Activated CD4-positive, alpha-beta memory T cell treated with anti-CD3 and anti-CD28 coated beads for 36 hours (primary cell): Measurements from ENCODE around the gene CEACAM16. TPM values are rescaled to one million over a fixed set of nuclear protein-coding genes. Genes with fewer than 3 reads are reported as not detected.
"Not testable (repeated sequence)": the region's sequence is repeated elsewhere in the genome, so short reads cannot be mapped to it uniquely, and the experiment has no call there.

Experiments
- CTCF ChIA-PET: fragments of 350-600 bp; sonication (Branson Sonifier 250); formaldehyde crosslinking; loops from one replicate; lab custom pipeline; 2021; ENCODE audit warnings: antibody characterized with exemption, inconsistent platforms; lab: Charles Lee
- POLR2A ChIA-PET: fragments of 350-600 bp; sonication (Branson Sonifier 250); formaldehyde crosslinking; loops from one replicate; lab custom pipeline; 2021; ENCODE audit warnings: antibody characterized with exemption; lab: Charles Lee
- DNase-seq: peaks from one replicate; pipeline ENCODE4 v3.0.0-alpha.2; 2020
- H3K27ac Mint-ChIP-seq: one replicate; pipeline ENCODE4 v1.8.0; 2021; ENCODE audit warnings: mixed read lengths
- H3K27me3 Mint-ChIP-seq: one replicate; pipeline ENCODE4 v1.8.0; 2021; ENCODE audit warnings: mixed read lengths
- H3K36me3 Mint-ChIP-seq: one replicate; pipeline ENCODE4 v1.8.0; 2021; ENCODE audit warnings: mixed read lengths
- H3K4me1 Mint-ChIP-seq: one replicate; pipeline ENCODE4 v1.8.0; 2021; ENCODE audit warnings: low read depth, mixed read lengths
- H3K4me3 Mint-ChIP-seq: one replicate; pipeline ENCODE4 v1.8.0; 2021; ENCODE audit warnings: mild to moderate bottlenecking, mixed read lengths
- H3K9me3 Mint-ChIP-seq: one replicate; pipeline ENCODE4 v1.8.0; 2021; ENCODE audit warnings: mixed read lengths
- intact Hi-C: fragments of 100-400 bp; cut with micrococcal nuclease; formaldehyde crosslinking; loops from one replicate; pipeline ENCODE4 v1.15.1; 2023
- total RNA-seq, 2 experiments: library from RNA; stranded (reverse); gene quantifications; one replicate each; pipeline ENCODE4 v1.2.3, GENCODE V29; 2021

Gene CEACAM16
- total RNA-seq, 2 experiments from 2014 or later = not detected

DNA sequence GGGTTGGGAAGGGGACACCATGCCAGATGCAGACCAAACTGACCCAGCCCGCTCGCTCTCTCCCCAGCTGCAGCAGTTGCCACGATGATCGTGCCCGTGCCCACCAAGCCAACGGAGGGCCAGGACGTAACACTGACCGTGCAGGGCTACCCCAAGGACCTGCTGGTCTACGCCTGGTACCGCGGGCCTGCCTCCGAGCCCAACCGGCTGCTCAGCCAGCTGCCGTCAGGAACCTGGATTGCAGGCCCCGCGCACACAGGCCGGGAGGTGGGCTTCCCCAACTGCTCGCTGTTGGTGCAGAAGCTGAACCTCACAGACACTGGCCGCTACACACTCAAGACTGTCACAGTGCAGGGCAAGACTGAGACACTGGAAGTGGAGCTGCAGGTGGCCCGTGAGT lies 8.8 kb downstream of the CEACAM16 start:
- CTCF ChIA-PET = interaction anchor here (1.4 to 3.1 kb wide), 3 partner anchors 16 to 137 kb away, joined by 4 to 13 read pairs (median 6); no protein-coding TSS in a partner anchor
- Mint-ChIP-seq H3K9me3 (no peaks in the 10 kb centered on the region), H3K4me3 (no peak overlapping the region), H3K4me1 (no peaks in the 10 kb centered on the region), H3K36me3 (no peaks in the 10 kb centered on the region), H3K27me3 (no peaks in the 10 kb centered on the region), H3K27ac (no peak overlapping the region)
- no peak for DNase-seq
- intact Hi-C loops = no loop called here
- POLR2A ChIA-PET = no interaction called here

DNA sequence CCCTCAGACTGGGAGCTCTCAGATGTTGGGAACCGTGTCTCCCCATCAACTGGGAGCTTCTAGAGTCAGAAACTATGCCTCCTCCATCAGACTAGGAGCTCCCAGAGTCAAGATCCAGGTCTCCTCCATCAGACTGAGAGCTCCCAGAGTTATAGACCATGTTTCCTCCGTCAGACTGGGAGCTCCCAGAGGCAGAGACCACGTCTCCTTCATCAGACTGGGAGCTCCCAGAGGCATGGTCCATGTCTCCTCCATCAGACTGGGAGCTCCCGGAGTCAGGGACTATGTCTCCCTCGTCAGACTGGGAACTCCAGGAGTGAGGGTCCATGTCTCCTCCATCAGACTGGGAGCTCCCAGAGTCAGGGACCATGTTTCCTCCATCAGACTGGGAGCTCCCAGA lies 10.0 kb downstream of the CEACAM16 start:
- no peak for DNase-seq
- H3K27ac Mint-ChIP-seq = no peak overlapping the region
- H3K9me3 Mint-ChIP-seq = no peaks in the 10 kb centered on the region
- no peaks in the 10 kb centered on the region for H3K27me3 Mint-ChIP-seq
- ChIA-PET CTCF (interaction anchor here (1.4 to 3.1 kb wide), 2 partner anchors 15 to 136 kb away, joined by 6 to 13 read pairs; no protein-coding TSS in a partner anchor), POLR2A (no interaction called here)
- no peak overlapping the region for H3K4me3 Mint-ChIP-seq
- intact Hi-C loops = no loop called here
- H3K36me3 Mint-ChIP-seq = no peaks in the 10 kb centered on the region
- H3K4me1 Mint-ChIP-seq = no peaks in the 10 kb centered on the region

DNA sequence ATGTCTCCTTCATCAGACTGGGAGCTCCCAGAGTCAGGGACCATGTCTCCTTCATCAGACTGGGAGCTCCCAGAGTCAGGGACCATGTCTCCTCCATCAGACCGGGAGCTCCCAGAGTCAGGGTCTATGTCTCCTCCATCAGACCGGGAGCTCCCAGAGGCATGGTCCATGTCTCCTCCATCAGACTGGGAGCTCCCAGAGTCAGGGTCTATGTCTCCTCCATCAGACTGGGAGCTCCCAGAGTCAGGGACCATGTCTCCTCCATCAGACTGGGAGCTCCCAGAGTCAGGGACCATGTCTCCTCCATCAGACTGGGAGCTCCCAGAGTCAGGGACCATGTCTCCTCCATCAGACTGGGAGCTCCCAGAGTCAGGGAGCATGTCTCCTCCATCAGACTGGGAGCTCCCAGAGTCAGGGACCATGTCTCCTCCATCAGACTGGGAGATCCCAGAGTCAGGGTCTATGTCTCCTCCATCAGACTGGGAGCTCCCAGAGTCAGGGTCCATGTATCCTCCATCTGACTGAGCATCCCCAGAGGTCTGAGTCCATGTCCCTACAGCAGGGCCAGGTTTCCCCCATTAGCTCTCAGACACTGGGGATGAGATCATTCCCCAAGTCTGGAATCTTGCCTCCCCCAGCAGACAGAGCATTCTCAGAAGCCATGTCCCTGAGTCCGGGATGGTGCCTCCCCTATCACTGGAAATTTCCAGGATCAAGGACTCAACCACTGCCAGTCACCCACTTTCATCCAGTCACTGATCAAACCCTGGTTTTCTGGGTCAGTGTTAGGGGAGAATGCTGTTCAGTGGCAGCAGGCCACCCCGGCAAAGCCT lies 10.7 kb downstream of the CEACAM16 start:
- H3K27ac Mint-ChIP-seq, intact Hi-C loops, POLR2A ChIA-PET, H3K36me3 Mint-ChIP-seq, H3K4me1 Mint-ChIP-seq, H3K9me3 Mint-ChIP-seq, DNase-seq, H3K27me3 Mint-ChIP-seq, H3K4me3 Mint-ChIP-seq: not testable (repeated sequence)
- CTCF ChIA-PET = interaction anchor here (1.0 to 3.1 kb wide), 4 partner anchors 15 to 135 kb away, joined by 3 to 13 read pairs (median 4); no protein-coding TSS in a partner anchor

DNA sequence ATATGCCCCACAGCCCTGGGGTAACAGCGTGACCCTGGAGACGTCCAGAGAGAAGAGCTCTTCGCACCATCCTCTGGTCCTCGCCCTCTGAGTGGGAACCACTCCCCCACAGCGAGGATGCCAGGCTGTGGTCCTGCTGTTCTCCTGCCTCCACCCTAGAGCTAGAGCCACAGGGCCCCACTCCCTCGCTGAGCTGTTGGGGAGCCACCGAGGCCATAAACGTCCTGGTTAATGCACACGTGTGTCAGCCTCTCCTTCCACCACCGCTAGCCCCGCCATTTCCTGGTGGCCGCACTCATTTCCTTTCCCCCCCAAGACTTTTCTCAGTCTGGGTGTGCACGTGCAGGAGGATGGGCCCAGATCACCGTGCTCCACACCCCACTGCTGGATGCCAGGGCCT lies 11.5 kb downstream of the CEACAM16 start:
- no peak overlapping the region for H3K27ac Mint-ChIP-seq
- no peak overlapping the region for H3K4me3 Mint-ChIP-seq
- CTCF ChIA-PET = interaction anchor here (1.0 to 1.1 kb wide), 2 partner anchors 14 to 60 kb away, joined by 3 read pairs; no protein-coding TSS in a partner anchor
- no peak for DNase-seq
- H3K36me3 Mint-ChIP-seq = no peaks in the 10 kb centered on the region
- H3K27me3 Mint-ChIP-seq = no peaks in the 10 kb centered on the region
- intact Hi-C loops = no loop called here
- H3K4me1 Mint-ChIP-seq = no peaks in the 10 kb centered on the region
- peaks cover 15% of the 10 kb centered on the region for H3K9me3 Mint-ChIP-seq
- POLR2A ChIA-PET = interaction anchor here (0.6 kb wide), 1 partner anchor 33 kb away, joined by 3 read pairs; no protein-coding TSS in a partner anchor

DNA sequence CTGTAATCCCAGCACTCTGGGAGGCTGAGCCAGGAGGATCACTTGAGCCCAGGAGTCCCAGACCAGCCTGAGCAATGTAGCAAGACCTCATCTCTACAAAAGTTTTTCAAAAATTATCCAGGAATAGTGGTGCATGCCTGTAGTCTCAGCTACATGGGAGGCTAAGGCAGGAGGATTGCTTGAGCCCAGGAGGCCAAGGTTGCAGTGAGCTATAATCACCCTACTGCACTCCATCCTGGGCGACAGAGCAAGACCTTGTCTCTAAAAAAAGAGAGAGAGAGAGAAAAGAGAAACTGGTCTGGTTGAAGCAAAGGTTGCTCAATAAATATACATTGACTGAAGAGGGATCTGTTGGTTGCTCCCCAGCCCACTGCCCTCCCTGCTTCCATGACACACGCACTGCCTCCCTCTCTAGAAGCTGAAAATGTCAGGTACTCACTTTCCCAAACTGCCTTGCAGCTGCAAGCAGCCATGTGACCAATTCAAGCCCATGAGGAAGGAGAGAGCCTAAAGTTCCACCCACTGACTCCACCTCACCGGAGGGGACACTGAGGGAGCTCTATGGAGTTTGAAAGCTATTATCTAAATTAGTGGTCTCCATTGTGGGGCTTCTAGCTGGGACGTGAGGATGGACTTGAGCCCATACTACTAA lies 14.0 kb downstream of the CEACAM16 start:
- no peak overlapping the region for H3K4me3 Mint-ChIP-seq
- H3K9me3 Mint-ChIP-seq = peaks cover 21% of the 10 kb centered on the region
- H3K4me1 Mint-ChIP-seq = no peaks in the 10 kb centered on the region
- intact Hi-C loops = no loop called here
- no peak overlapping the region for H3K27ac Mint-ChIP-seq
- no peak for DNase-seq
- H3K27me3 Mint-ChIP-seq = no peaks in the 10 kb centered on the region
- no peaks in the 10 kb centered on the region for H3K36me3 Mint-ChIP-seq
- ChIA-PET POLR2A (no interaction called here), CTCF (interaction anchor here (1.1 to 4.2 kb wide), 4 partner anchors 11 to 133 kb away, joined by 3 to 32 read pairs (median 4); partner anchors contain the start of gene NECTIN2)

DNA sequence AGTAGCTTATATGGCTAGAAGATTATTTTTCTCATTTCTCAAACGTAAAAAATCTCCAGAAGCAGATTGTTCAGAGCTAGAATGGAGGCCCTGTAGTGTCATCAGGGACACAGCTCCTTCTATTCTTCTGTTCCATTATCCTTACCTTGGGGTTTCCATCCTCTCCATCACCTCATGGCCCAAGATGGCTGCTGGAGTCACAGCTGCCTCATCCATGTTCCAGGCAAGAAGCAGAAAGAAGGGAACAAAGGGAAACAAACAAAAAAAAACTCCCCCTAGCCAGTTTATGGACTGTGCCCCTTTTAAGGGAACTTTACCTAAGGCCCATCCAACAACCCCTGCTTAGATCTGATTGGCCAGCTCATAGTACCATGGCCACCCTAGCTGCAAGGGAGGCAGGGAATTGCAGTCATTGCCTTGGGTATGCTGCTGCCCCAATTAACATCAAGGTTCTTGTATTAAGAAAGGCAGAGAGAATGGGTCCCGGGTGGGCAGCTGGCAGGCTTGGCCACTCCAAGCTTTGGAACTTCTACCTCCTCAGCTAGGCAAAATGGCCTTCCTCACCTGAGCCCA lies 15.7 kb downstream of the CEACAM16 start:
- H3K9me3 Mint-ChIP-seq = peaks cover 21% of the 10 kb centered on the region
- POLR2A ChIA-PET = no interaction called here

DNA sequence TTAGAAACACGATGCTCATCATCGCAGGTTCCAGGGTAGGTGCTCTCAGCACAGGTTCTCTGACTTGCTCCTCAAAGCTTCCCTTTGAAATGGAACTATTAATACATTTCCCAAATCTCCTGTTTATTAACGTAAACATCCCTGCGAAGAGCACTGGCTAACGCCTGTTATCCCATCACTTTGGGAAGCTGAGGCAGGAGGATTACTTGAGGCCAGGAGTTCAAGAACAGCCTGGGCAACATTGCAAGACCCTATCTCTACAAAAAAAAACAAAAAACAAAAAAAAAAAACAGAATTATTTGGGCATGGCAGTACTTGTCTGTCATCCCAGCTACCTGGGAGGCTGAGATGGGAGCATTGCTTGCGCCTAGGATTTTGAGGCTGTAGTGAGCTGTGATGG lies 18.7 kb downstream of the CEACAM16 start:
- H3K27ac Mint-ChIP-seq = no peak overlapping the region
- intact Hi-C loops = no loop called here
- peaks cover 9% of the 10 kb centered on the region for H3K4me1 Mint-ChIP-seq
- H3K27me3 Mint-ChIP-seq = no peaks in the 10 kb centered on the region
- POLR2A ChIA-PET = no interaction called here
- H3K9me3 Mint-ChIP-seq = peaks cover 21% of the 10 kb centered on the region
- DNase-seq = no peak
- no peak overlapping the region for H3K4me3 Mint-ChIP-seq
- CTCF ChIA-PET = interaction anchor here (1.0 to 1.5 kb wide), 3 partner anchors 53 to 67 kb away, joined by 3 to 5 read pairs (median 3); no protein-coding TSS in a partner anchor
- H3K36me3 Mint-ChIP-seq = no peaks in the 10 kb centered on the region

More for the DNA sequence above, 15.7 kb downstream of the CEACAM16 start:
- no peaks in the 10 kb centered on the region for H3K36me3 Mint-ChIP-seq
- CTCF ChIA-PET = interaction anchor here (1.0 to 4.2 kb wide), 4 partner anchors 10 to 60 kb away, joined by 3 to 32 read pairs (median 7); no protein-coding TSS in a partner anchor
- intact Hi-C loops = no loop called here
- no peaks in the 10 kb centered on the region for H3K4me1 Mint-ChIP-seq
- H3K4me3 Mint-ChIP-seq = no peak overlapping the region
- H3K27me3 Mint-ChIP-seq = no peaks in the 10 kb centered on the region
- H3K27ac Mint-ChIP-seq = no peak overlapping the region
- no peak for DNase-seq

DNA sequence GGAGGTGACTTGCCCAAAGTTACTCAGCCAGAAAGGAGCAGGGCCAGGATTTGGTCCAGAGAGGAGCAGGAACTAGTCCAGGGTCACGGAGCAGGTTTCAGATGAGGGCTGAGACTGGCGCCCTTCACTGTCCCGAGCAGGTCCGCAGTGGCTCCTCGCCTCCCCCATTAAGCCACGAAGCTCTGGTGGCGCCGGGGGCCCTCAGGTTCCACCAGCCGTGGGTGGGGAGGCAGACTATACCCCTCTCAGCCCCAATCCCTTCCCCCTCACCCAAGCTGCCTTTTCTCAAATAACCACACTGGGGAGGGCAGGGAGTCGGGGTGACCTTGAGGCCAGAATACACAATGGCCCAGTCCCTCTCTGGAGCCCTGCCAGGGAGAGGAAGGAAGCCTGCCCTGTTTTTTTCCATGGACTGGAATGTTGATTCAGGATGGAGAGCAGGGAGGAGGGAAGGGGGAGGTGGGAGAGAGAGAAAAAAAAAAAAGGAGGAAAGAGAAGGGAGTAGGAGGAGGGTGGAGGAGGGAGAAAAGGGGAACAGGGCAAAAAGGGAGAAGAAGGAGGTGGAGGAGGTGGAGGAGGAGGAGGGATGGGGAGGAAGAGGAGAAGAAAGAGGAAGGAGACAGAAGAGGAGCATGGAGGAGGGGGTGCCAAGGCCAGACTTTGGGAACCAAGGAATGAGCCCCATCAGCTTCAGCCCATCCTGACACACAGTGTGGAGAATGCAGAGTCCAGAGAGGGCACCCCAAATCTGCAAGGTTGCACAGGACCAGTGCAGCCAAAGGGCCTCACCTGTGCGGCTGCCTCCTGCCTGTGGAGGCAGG lies 19.7 kb downstream of the CEACAM16 start:
- no peaks in the 10 kb centered on the region for H3K36me3 Mint-ChIP-seq
- intact Hi-C loops = no loop called here
- no peak overlapping the region for H3K27ac Mint-ChIP-seq
- H3K4me3 Mint-ChIP-seq = no peak overlapping the region
- no peak for DNase-seq
- ChIA-PET POLR2A (no interaction called here), CTCF (interaction anchor here (1.0 kb wide), 1 partner anchor 66 kb away, joined by 3 read pairs; no protein-coding TSS in a partner anchor)
- peaks cover 21% of the 10 kb centered on the region for H3K9me3 Mint-ChIP-seq
- H3K27me3 Mint-ChIP-seq = peaks cover 2% of the 10 kb centered on the region
- H3K4me1 Mint-ChIP-seq = peaks cover 16% of the 10 kb centered on the region

DNA sequence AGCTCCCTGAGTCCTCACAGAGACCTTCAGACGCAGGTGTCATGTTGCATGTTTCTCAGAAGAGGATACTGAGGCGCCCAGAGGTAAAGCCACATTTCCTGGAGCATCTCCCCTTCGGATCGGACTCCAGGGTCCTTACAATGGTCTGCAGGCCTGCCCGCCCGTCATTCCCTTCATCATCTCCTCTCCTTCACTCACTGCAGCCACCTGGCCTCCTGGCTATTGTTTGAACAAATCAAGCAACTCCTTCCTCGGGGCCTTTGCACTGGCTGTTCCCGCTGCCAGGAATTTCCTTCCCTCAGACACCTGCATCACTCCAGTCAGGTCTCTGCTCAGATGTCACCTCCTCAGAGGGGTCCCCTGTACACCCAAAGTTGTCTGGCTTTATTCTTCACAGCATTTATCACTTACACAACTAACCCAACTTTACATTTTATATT lies 20.3 kb downstream of the CEACAM16 start:
- ChIA-PET CTCF (interaction anchor here (7.1 kb wide), 1 partner anchor 52 kb away, joined by 434 read pairs; the partner anchor contains the start of gene CBLC), POLR2A (no interaction called here)
- Mint-ChIP-seq H3K9me3 (peaks cover 18% of the 10 kb centered on the region), H3K4me3 (no peak overlapping the region), H3K27ac (no peak overlapping the region), H3K4me1 (peaks cover 22% of the 10 kb centered on the region), H3K36me3 (no peaks in the 10 kb centered on the region), H3K27me3 (peaks cover 2% of the 10 kb centered on the region)
- no peak for DNase-seq
- intact Hi-C loops = no loop called here

DNA sequence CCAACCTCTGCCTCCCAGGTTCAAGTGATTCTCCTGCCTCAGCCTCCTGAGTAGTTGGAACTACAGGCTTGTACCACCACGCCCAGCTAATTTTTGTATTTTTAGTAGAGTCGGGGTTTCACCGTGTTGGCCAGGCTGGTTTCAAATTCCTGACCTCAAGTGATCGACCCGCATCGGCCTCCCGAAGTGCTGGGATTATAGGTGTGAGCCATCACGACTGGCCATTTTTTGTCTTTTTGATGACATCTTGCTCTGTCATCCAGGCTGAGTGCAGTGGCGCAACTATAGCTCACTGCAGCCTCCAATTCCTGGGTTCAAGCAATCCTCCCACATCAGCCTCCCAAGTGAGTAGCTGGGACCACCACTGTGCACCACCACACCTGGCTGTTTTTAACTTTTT lies 21.4 kb downstream of the CEACAM16 start:
- H3K9me3 Mint-ChIP-seq, H3K27ac Mint-ChIP-seq, DNase-seq, H3K27me3 Mint-ChIP-seq, intact Hi-C loops, POLR2A ChIA-PET, H3K4me3 Mint-ChIP-seq, H3K36me3 Mint-ChIP-seq: not testable (repeated sequence)
- CTCF ChIA-PET = interaction anchor here (5.8 to 7.1 kb wide), 2 partner anchors 30 to 50 kb away, joined by 86 to 434 read pairs; partner anchors contain the start of gene CBLC
- H3K4me1 Mint-ChIP-seq = peaks cover 26% of the 10 kb centered on the region

DNA sequence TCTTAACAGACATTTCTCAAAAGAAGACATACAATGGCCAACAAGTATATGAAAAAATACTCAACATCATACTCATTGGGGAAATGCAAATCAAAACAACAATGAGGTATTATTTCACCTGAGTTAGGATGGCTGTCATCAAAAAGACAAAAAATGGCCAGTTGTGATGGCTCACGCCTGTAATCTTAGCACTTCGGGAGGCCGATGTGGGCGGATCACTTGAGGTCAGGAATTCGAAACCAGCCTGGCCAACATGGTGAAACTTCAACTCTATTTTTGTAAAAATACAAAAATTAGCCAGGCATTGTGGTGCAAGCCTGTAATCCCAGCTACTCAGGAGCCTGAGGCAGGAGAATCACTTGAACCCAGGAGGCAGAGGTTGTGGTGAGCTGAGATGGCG lies 22.0 kb downstream of the CEACAM16 start:
- H3K9me3 Mint-ChIP-seq = peaks cover 1% of the 10 kb centered on the region
- no peak overlapping the region for H3K27ac Mint-ChIP-seq
- intact Hi-C loops = no loop called here
- no peak overlapping the region for H3K4me3 Mint-ChIP-seq
- H3K4me1 Mint-ChIP-seq = peaks cover 26% of the 10 kb centered on the region
- no peak for DNase-seq
- ChIA-PET POLR2A (no interaction called here), CTCF (interaction anchor here (4.7 to 7.1 kb wide), 4 partner anchors 30 to 63 kb away, joined by 43 to 434 read pairs (median 68); partner anchors contain the start of gene CBLC)
- no peaks in the 10 kb centered on the region for H3K36me3 Mint-ChIP-seq
- H3K27me3 Mint-ChIP-seq = peaks cover 2% of the 10 kb centered on the region
